Measurements from ENCODE around the gene RASSF1.
"Not testable (repeated sequence)": the region's sequence is repeated elsewhere in the genome, so short reads cannot be mapped to it uniquely, and the experiment has no call there.

The RASSF1 gene

GRCh38 chr3:50286322-50287227 lies 54.1 kb downstream of the RASSF1 start:
- DNase-seq (ENCODE audit: low read depth, low spot score) = no peak

GRCh38 chr3:50284121-50284520 lies 56.5 kb downstream of the RASSF1 start:
- DNase-seq (ENCODE audit: low read depth, low spot score) = not testable (repeated sequence)
